ENCODE results near the gene ZSCAN31. TPM values are rescaled to one million over a fixed set of nuclear protein-coding genes. Genes with fewer than 3 reads are reported as not detected.

Gene ZSCAN31
- total RNA-seq, 1 donor = 19.9 TPM

DNA sequence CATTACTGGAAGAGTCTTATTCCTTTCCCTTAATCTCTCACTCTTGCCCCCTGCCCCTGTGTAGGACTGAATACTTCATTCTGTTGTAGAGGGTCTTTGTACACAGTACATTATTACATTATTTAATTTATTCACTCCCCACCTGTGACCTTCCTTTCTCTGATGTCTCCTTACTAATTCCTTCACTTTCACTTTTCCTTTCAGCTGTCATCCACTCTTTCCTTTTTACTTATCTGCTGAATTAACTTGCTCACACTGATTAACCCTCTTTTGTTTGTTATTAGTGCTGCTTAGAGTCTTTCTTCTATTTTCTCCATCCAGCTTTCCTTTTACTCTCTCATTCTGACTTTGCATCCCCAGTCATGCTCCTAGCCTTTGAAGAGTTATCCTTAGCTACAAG, 61.1 kb downstream of the ZSCAN31 start:
- Histone ChIP-seq H3K36me3 (ENCODE audit: insufficient read depth, low read length) (peaks cover 52% of the 10 kb centered on the region), H2AFZ (ENCODE audit: low read length) (no peak overlapping the region)

More for the DNA sequence above, 61.1 kb downstream of the ZSCAN31 start:
- H3K4me3 ChIP-seq (ENCODE audit: insufficient read depth, low read length) = no peak overlapping the region
- no peak overlapping the region for H3K27ac ChIP-seq (ENCODE audit: low read depth, low read length)
- H3K4me1 ChIP-seq (ENCODE audit: insufficient read depth, low read length) = no peaks in the 10 kb centered on the region
- no peak overlapping the region for H3K4me2 ChIP-seq (ENCODE audit: insufficient read depth, low read length)
- no peaks in the 10 kb centered on the region for H3K9me3 ChIP-seq (ENCODE audit: low read depth, low read length)
- no peaks in the 10 kb centered on the region for H4K20me1 ChIP-seq (ENCODE audit: insufficient read depth, low read length)
- peaks cover 17% of the 10 kb centered on the region for H3K79me2 ChIP-seq (ENCODE audit: insufficient read depth, low read length)
- DNase-seq (ENCODE audit: insufficient read length, low spot score, missing footprints) = no peak
- H3K27me3 ChIP-seq (ENCODE audit: insufficient read depth, low read length) = no peaks in the 10 kb centered on the region
- TF ChIP-seq, protein P1, sequence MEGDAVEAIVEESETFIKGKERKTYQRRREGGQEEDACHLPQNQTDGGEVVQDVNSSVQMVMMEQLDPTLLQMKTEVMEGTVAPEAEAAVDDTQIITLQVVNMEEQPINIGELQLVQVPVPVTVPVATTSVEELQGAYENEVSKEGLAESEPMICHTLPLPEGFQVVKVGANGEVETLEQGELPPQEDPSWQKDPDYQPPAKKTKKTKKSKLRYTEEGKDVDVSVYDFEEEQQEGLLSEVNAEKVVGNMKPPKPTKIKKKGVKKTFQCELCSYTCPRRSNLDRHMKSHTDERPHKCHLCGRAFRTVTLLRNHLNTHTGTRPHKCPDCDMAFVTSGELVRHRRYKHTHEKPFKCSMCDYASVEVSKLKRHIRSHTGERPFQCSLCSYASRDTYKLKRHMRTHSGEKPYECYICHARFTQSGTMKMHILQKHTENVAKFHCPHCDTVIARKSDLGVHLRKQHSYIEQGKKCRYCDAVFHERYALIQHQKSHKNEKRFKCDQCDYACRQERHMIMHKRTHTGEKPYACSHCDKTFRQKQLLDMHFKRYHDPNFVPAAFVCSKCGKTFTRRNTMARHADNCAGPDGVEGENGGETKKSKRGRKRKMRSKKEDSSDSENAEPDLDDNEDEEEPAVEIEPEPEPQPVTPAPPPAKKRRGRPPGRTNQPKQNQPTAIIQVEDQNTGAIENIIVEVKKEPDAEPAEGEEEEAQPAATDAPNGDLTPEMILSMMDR (IDR thresholded peaks at IDR 0.05; ENCODE audit: extremely low read depth, low read depth, low read length) = no peak

Small RNA genes lying within 50 kb of the gene (small RNA-seq; reads per million reads assigned to genes)
- gene AL021997.1 = not detected
- not detected for gene AL021997.2

Other genes starting within 250 kb of the ZSCAN31 start
- 3.3 and 4.1 TPM in 2 replicates for gene ZSCAN16, start 211.5 kb downstream of the ZSCAN31 start, total RNA-seq
- 25.7 and 27.4 TPM in 2 replicates for gene ZKSCAN8, start 194.3 kb downstream of the ZSCAN31 start, total RNA-seq
- gene ZSCAN9, start 110.9 kb downstream of the ZSCAN31 start, total RNA-seq = 10.9 and 11.2 TPM in 2 replicates
- gene ZKSCAN4, start 83.9 kb downstream of the ZSCAN31 start, total RNA-seq = 6.5 and 7.4 TPM in 2 replicates
- gene NKAPL, start 76.9 kb downstream of the ZSCAN31 start, total RNA-seq = 1.1 and 1.2 TPM in 2 replicates
- 15.2 and 22.4 TPM in 2 replicates for gene ZSCAN26, start 69.0 kb downstream of the ZSCAN31 start, total RNA-seq
- gene PGBD1, start 54.6 kb downstream of the ZSCAN31 start, total RNA-seq = 6.2 and 8.0 TPM in 2 replicates
- gene ZKSCAN3, start 13.8 kb upstream of the ZSCAN31 start, total RNA-seq = 2.9 and 3.5 TPM in 2 replicates
- 8.3 and 10.1 TPM in 2 replicates for gene ZSCAN12, start 63.6 kb upstream of the ZSCAN31 start, total RNA-seq
- 6.9 and 7.4 TPM in 2 replicates for gene ZSCAN23, start 107.3 kb upstream of the ZSCAN31 start, total RNA-seq
- not detected in 2 replicates for gene GPX6, start 179.6 kb upstream of the ZSCAN31 start, total RNA-seq
- not detected in 2 replicates for gene GPX5, start 189.7 kb upstream of the ZSCAN31 start, total RNA-seq